ENCODE measurements around the gene BLOC1S3.

Gene BLOC1S3

DNA sequence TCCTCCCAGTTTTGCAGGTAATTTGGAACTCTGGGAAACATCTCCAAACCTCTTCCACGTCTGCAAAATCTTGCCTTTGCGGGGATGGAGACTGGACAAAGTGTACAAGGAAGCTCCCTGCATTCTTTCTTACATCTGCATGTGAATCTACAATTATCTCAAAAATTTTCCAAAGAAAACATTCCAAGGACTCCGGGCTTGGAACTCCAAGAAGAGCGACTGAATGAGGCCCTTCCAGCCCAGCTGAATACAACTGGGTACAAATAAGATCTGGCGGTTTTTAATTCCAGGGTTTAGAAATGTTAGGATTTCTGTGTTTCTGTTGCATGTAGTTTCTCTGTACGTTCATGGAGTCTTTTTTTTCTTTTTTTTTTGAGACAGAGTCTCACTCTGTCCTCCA is 38.1 kb downstream of the BLOC1S3 start:
- DNase-seq: no peak
- peaks cover 67% of the 10 kb centered on the region for H3K4me1 Mint-ChIP-seq
- TF ChIP-seq CTCF (IDR thresholded peaks at IDR 0.05): no peak
- no peak overlapping the region for H3K27ac Mint-ChIP-seq
- no peaks in the 10 kb centered on the region for H3K36me3 Mint-ChIP-seq (ENCODE audit: low read depth)
- peak overlapping the region; percentile 60 for H3K4me3 Mint-ChIP-seq
- H3K27me3 Mint-ChIP-seq (ENCODE audit: low read depth, poor library complexity): peaks cover 88% of the 10 kb centered on the region
- H3K9me3 Mint-ChIP-seq: peaks cover 3% of the 10 kb centered on the region

DNA sequence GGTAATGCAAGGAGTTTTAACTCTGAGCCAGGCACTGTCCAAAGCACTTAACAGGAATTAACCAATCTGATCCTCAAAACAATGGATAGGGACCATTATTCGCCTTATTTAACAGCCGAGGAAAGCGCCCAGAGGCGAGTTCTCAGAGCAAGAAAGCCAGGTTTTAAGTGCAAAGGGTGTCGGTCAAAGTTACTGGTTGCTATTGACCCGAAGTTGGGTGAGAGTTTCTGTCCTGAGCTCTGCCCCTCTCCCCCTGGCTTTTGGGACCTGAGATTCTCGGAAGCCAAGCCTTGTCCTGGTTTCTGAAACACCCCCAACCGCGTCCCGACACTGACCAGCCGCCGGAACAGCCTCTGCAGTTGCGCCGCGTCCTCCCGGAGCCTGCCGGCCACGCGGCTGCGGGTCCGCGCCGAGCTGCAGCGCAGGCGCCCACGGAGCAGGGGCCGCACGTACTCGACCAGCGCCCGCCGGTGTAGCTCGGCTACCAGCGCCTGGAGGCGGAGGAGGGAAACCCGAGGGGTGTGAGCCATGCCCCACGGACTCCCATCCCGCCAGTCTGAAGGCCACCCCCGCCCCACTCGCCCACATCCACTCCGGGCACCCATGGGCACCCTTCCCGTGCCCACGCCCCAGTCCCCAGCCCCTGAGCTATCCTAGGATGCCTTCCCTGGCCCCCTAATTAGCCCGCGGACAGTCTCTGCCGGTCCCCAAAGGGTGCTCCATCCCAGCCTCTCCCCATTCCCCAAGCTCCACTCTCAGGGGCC is 38.8 kb downstream of the BLOC1S3 start:
- peak; percentile 43 for DNase-seq
- no peak overlapping the region for H3K27ac Mint-ChIP-seq
- H3K4me3 Mint-ChIP-seq: peak overlapping the region; percentile 60
- H3K9me3 Mint-ChIP-seq: peaks cover 3% of the 10 kb centered on the region
- TF ChIP-seq CTCF (IDR thresholded peaks at IDR 0.05): no peak
- peaks cover 2% of the 10 kb centered on the region for H3K36me3 Mint-ChIP-seq (ENCODE audit: low read depth)
- peaks cover 94% of the 10 kb centered on the region for H3K27me3 Mint-ChIP-seq (ENCODE audit: low read depth, poor library complexity)
- peaks cover 63% of the 10 kb centered on the region for H3K4me1 Mint-ChIP-seq

DNA sequence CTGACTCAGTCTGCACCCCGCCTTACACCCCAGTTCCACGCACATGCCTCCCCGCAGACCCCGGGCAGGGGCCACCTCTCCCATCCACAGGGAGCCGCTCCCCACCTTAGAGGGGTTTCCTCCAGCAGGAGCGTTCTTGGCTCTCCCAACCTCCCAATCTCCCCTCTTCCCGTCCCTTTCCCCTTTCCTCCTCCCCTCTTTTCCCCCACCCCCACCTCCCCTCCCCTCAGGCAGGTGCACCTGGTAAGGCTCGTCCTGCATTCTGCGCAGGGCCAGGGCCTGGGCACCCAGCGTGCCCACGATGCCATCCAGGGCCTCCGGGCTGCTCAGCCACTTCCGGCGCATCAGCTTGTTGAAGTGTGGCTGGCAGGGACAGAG is 39.4 kb downstream of the BLOC1S3 start:
- Mint-ChIP-seq H3K27ac (no peak overlapping the region), H3K36me3 (ENCODE audit: low read depth) (peaks cover 5% of the 10 kb centered on the region), H3K27me3 (ENCODE audit: low read depth, poor library complexity) (peaks cover 94% of the 10 kb centered on the region), H3K9me3 (peaks cover 3% of the 10 kb centered on the region), H3K4me1 (peaks cover 62% of the 10 kb centered on the region), H3K4me3 (peak overlapping the region; percentile 48)
- no peak for TF ChIP-seq CTCF (IDR thresholded peaks at IDR 0.05)
- no peak for DNase-seq

DNA sequence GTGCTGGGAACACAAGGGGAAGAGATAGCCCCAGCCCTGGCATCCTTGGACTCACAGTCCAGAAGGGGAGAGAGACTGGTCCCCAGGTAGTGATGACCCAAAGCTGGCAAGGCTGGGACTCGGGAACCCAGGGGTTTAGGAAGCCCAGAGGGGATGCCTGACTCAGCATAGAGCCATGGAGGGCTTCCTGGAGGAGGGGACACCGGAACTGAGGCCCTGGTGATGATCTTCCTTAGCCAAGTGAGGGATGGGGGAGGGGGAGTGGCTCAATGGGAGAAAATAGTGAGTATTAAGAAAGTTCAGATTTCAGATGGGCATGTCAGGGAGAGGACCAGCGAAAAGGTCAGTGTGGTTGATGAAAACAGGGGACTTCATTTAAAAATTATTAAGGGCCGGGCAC is 39.8 kb downstream of the BLOC1S3 start:
- peaks cover 59% of the 10 kb centered on the region for H3K4me1 Mint-ChIP-seq
- peaks cover 5% of the 10 kb centered on the region for H3K36me3 Mint-ChIP-seq (ENCODE audit: low read depth)
- no peak for DNase-seq
- no peak for TF ChIP-seq CTCF (IDR thresholded peaks at IDR 0.05)
- H3K27me3 Mint-ChIP-seq (ENCODE audit: low read depth, poor library complexity): peaks cover 95% of the 10 kb centered on the region
- no peak overlapping the region for H3K27ac Mint-ChIP-seq
- peaks cover 3% of the 10 kb centered on the region for H3K9me3 Mint-ChIP-seq
- H3K4me3 Mint-ChIP-seq: peak overlapping the region; percentile 55

GRCh38 chr19:45218911-45219743 is 40.5 kb downstream of the BLOC1S3 start:
- TF ChIP-seq CTCF (IDR thresholded peaks at IDR 0.05): no peak
- Mint-ChIP-seq H3K4me1 (peaks cover 52% of the 10 kb centered on the region), H3K36me3 (ENCODE audit: low read depth) (peaks cover 5% of the 10 kb centered on the region), H3K4me3 (peak overlapping the region; percentile 45), H3K9me3 (peaks cover 3% of the 10 kb centered on the region), H3K27ac (no peak overlapping the region), H3K27me3 (ENCODE audit: low read depth, poor library complexity) (peaks cover 92% of the 10 kb centered on the region)
- peak; percentile 38 for DNase-seq

Data from nephron progenitor cell (in vitro differentiated cells).